ENCODE results near the gene CDC20B.
"Not testable (repeated sequence)": the region's sequence is repeated elsewhere in the genome, so short reads cannot be mapped to it uniquely, and the experiment has no call there.

CDC20B gene

DNA sequence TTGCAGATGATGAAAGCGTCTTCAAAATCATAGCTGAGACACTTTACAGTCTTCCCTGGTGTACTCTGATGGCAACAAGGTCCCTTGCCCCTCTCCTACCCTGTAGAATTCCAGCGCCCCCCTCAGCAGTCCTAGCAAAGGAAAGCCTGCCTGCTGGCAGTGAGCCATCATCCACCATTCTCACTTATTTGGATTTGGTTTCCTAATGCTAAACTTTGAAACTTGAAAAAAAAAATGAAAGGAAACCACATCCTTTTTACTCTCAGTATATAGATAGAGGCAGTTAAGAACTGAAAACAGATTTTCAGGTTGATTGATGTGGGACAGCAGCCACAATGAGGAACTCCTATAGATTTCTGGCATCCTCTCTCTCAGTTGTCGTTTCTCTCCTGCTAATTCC, 70.6 kb downstream of the CDC20B start, which contains the start of gene GZMA:
Gene GZMA, plus strand, starts transcription at position 299 of the 400 bp plus-strand sequence. Its CDS starts 37 bp downstream, at position 336.
- no peak within 1 kb of the TSS for H3K4me3 ChIP-seq (ENCODE audit: low read length)
- no peak for TF ChIP-seq ZNF274 (IDR thresholded peaks at IDR 0.05; ENCODE audit: low read depth, low read length)

DNA sequence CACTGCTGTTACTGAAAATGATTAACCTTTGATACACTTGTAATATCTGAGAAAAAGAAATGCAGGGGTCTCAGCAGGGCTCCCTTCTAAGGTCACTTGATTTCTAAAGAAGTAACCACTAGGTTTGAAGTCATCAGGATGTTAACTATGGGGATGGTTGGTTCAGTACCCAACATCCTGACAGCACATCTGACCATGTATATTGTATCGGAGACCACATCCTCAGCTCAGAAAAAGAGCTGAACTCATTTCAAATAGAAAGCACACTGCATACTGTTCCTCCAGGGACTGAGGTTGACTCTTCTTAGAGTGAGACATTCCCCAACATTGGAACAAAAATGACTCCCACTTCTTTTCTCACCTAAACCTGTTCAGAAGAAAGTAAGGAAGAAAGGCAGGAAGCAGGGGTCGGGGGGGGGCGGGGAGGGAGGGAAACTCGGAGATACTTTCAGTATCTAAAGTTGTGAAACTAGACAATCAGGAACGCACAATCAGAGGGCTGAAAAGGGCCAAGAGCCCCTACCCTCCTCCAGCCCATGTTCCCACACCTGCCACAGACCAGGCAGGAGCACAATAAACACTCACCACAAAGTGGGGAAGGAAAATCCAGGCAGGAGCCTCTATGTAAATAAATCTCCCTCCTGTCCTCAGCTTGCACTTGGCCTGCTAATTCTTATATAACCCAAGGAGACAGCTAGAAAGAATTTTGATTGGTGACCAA, 71.3 kb downstream of the CDC20B start:
- TF ChIP-seq ZNF274 (IDR thresholded peaks at IDR 0.05; ENCODE audit: low read depth, low read length) = no peak
- no peak overlapping the region for H3K4me3 ChIP-seq (ENCODE audit: low read length)

DNA sequence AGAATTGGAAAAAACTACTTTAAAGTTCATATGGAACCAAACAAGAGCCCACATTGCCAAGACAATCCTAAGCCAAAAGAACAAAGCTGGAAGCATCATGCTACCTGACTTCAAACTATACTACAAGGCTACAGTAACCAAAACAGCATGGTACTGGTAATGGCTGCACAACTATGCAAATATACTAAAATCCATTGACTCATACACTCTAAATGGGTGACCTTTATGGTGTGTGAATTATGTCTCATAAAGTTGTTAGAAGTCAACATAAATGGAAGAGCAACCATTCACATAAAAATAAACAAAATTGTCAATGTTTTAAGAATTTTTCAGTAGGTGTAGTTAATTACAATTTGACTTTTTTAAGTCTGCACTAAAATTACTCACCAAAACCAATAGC, 71.8 kb downstream of the CDC20B start:
- H3K4me3 ChIP-seq (ENCODE audit: low read length) = not testable (repeated sequence)

DNA sequence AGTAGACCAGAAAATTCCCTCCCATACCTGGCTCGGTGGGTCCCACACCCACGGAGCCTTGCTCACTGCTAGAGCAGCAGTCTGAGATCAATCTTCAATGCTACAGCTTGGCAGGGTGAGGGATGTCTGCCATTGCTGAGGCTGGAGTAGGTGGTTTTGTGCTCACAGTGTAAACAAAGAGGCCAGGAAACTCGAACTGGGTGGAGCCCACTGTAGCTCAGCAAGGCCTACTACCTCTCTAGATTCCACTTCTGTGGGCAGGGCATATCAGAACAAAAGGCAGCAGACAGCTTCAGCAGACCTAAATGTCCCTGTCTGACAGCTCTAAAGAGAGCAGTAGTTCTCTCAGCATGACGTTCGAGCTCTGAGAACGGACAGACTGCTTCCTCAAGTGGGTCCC, 76.1 kb downstream of the CDC20B start:
- TF ChIP-seq ZNF274 (IDR thresholded peaks at IDR 0.05; ENCODE audit: low read depth, low read length) = no peak

GRCh38 chr5:55096182-55096581, 76.8 kb downstream of the CDC20B start:
- TF ChIP-seq ZNF274 (IDR thresholded peaks at IDR 0.05; ENCODE audit: low read depth, low read length) = no peak
- no peak overlapping the region for H3K4me3 ChIP-seq (ENCODE audit: low read length)

More for the DNA sequence above, 76.1 kb downstream of the CDC20B start:
- no peak overlapping the region for H3K4me3 ChIP-seq (ENCODE audit: low read length)

- not testable (repeated sequence) for H3K4me3 ChIP-seq (ENCODE audit: low read length)
These were observed 82.0 kb downstream of the CDC20B start for GRCh38 chr5:55091011-55091410.

- not testable (repeated sequence) for H3K4me3 ChIP-seq (ENCODE audit: low read length)
These were observed 83.7 kb downstream of the CDC20B start for GRCh38 chr5:55089301-55089700.

GRCh38 chr5:55081541-55081940, 91.4 kb downstream of the CDC20B start:
- no peak for TF ChIP-seq ZNF274 (IDR thresholded peaks at IDR 0.05; ENCODE audit: low read depth, low read length)

DNA sequence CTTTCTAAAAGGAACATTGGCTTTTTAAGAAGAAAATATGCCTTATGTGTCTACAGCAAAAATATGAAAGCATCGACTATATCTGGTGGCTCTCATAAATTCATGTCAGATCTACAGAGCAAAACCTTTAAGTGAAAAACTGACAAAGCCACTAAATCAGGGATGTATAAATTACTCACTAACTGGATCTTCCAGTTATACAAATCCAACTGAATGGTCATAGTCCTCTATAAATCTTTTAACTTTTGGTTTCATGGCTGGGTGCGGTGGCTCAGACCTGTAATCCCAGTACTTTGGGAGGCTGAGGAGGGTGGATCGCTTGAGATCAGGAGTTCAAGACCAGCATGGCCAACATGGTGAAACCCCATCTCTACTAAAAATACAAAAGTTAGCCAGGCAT, 99.8 kb downstream of the CDC20B start:
- H3K4me3 ChIP-seq (ENCODE audit: low read length) = no peak overlapping the region
- no peak for TF ChIP-seq ZNF274 (IDR thresholded peaks at IDR 0.05; ENCODE audit: low read depth, low read length)

More at GRCh38 chr5:55081541-55081940, 91.4 kb downstream of the CDC20B start:
- no peak overlapping the region for H3K4me3 ChIP-seq (ENCODE audit: low read length)

- no peak for TF ChIP-seq ZNF274 (IDR thresholded peaks at IDR 0.05; ENCODE audit: low read depth, low read length)
- H3K4me3 ChIP-seq (ENCODE audit: low read length) = no peak overlapping the region
These were observed 100.3 kb downstream of the CDC20B start for GRCh38 chr5:55072666-55073065.

- H3K4me3 ChIP-seq (ENCODE audit: low read length) = no peak overlapping the region
- no peak for TF ChIP-seq ZNF274 (IDR thresholded peaks at IDR 0.05; ENCODE audit: low read depth, low read length)
These were observed 101.6 kb downstream of the CDC20B start for GRCh38 chr5:55071413-55071812.

DNA sequence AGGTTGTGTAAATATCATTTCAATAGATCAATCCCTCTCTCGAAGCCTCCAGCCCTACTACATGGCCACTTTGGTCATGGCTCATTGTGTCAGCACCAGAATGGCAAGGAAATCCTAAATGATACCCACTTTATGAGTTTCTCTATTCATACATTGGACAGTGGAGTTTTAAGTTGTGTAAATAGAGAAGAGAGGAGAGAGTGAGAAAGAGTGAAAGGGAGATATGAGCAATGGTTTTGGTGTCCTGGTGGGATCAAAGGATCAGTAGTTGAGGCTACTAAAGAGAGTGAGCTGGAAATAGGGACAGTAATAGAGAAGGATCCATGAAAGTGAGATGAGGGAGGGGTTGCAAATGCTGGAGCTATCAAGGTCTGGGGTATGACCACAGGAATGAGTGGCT, 102.0 kb downstream of the CDC20B start:
- H3K4me3 ChIP-seq (ENCODE audit: low read length) = no peak overlapping the region
- TF ChIP-seq ZNF274 (IDR thresholded peaks at IDR 0.05; ENCODE audit: low read depth, low read length) = no peak

DNA sequence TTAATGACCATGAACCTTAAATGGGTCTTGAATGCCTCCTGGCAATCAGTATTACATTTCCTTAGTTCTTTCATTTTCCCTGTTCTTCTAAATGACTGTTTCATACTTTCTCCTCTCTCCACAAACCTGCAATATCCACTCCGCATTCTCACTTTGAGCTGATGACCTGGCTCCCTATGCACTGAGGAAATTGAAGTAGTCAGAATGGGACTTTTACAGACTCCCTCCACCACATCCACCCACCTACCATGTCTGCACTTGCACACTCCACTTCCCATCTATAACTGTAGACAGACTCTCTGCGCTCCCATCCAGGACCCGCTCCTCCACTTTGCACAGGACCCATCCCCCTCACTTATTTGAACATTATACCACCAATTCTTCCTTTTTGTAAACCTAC, 106.7 kb downstream of the CDC20B start:
- H3K4me3 ChIP-seq (ENCODE audit: low read length) = no peak overlapping the region
- TF ChIP-seq ZNF274 (IDR thresholded peaks at IDR 0.05; ENCODE audit: low read depth, low read length) = no peak

GRCh38 chr5:55064523-55064922, 108.5 kb downstream of the CDC20B start:
- TF ChIP-seq ZNF274 (IDR thresholded peaks at IDR 0.05; ENCODE audit: low read depth, low read length) = no peak

DNA sequence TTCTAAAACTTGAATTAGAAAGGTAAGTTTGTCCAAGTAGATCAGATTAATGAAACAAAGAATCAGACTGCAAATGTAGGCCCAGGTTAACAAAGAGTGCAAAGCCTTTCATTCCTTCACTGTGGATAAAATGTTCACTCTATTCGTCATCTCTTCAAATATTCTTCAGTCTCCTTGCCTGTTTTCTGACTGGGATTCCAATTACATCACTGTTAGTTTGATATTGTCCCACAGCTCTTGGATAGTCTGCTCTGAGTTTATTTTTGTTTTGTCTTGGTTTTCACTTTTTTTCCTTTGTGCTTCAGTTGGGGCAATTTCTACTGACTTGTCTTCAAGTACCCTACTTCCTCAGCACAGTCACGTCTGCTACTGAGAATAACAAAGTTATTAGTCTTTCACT, 109.1 kb downstream of the CDC20B start:
- no peak for TF ChIP-seq ZNF274 (IDR thresholded peaks at IDR 0.05; ENCODE audit: low read depth, low read length)
- no peak overlapping the region for H3K4me3 ChIP-seq (ENCODE audit: low read length)

More at GRCh38 chr5:55064523-55064922, 108.5 kb downstream of the CDC20B start:
- no peak overlapping the region for H3K4me3 ChIP-seq (ENCODE audit: low read length)
